OCI-LY7 (cell line): ENCODE data around the gene MRPS12. TPM values are rescaled to one million over a fixed set of nuclear protein-coding genes. Genes with fewer than 3 reads are reported as not detected.

Source experiments
- BruUV-seq: library from RNA; stranded (reverse); fragments of 400-500 nt; replicated peaks from 2 replicates; lab custom pipeline; 2021; lab: Mats Ljungman, UMichigan
- CTCF ChIA-PET: fragments of 300-600 bp; sonication (Branson Sonifier 250); formaldehyde crosslinking; loops from one replicate; lab custom pipeline; 2022; ENCODE audit warnings: antibody characterized with exemption; ENCODE audit not compliant: unreplicated experiment; lab: Charles Lee
- POLR2A ChIA-PET: fragments of 300-600 bp; sonication (Branson Sonifier 250); formaldehyde crosslinking; loops from one replicate; lab custom pipeline; 2022; ENCODE audit warnings: antibody characterized with exemption; lab: Charles Lee
- DNase-seq: peaks from one replicate; pipeline ENCODE4 v3.0.0-alpha.2; 2015; ENCODE audit warnings: low spot score
- H2AFZ ChIP-seq: fragments of 200-600 bp; sonication (generic), shearing (Covaris generic); 2 replicates; pipeline ENCODE4 v1.6.1; 2014; ENCODE audit warnings: mild to moderate bottlenecking, antibody characterized with exemption, low read length, moderate library complexity
- H3K27ac ChIP-seq: fragments of 200-600 bp; sonication (generic); 2 replicates; pipeline ENCODE4 v1.5.1; 2014; ENCODE audit warnings: mixed run types, low read depth, mild to moderate bottlenecking, moderate library complexity, low read length, inconsistent platforms; ENCODE audit not compliant: poor library complexity, severe bottlenecking
- H3K36me3 ChIP-seq: fragments of 200-600 bp; sonication (generic); 2 replicates; pipeline ENCODE4 v1.6.1; 2014; ENCODE audit warnings: mild to moderate bottlenecking, antibody characterized with exemption, low read length, moderate library complexity, mixed read lengths; ENCODE audit not compliant: insufficient read depth
- H3K4me1 ChIP-seq: fragments of 200-600 bp; sonication (generic); 2 replicates; pipeline ENCODE4 v1.5.1; 2014; ENCODE audit warnings: mild to moderate bottlenecking, low read length; ENCODE audit not compliant: insufficient read depth, poor library complexity, severe bottlenecking
- H3K4me2 ChIP-seq: fragments of 200-600 bp; sonication (generic); 2 replicates; pipeline ENCODE4 v1.6.1; 2014; ENCODE audit warnings: mild to moderate bottlenecking, low read length
- H3K4me3 ChIP-seq: fragments of 200-600 bp; sonication (generic); 2 replicates; pipeline ENCODE4 v1.5.1; 2014; ENCODE audit warnings: mild to moderate bottlenecking, low read depth, low read length; ENCODE audit not compliant: poor library complexity, severe bottlenecking
- H3K79me2 ChIP-seq: fragments of 200-600 bp; sonication (generic); 2 replicates; pipeline ENCODE4 v1.6.1; 2016; ENCODE audit warnings: low read depth, mild to moderate bottlenecking, low read length, moderate library complexity, mixed read lengths; ENCODE audit not compliant: insufficient read depth
- H3K9me2 ChIP-seq: fragments of 200-600 bp; sonication (generic); 2 replicates; pipeline ENCODE4 v1.6.1; 2016; ENCODE audit warnings: mild to moderate bottlenecking, low read length, mixed read lengths; ENCODE audit not compliant: insufficient read depth
- H3K9me3 ChIP-seq: fragments of 200-600 bp; sonication (generic); 2 replicates; pipeline ENCODE4 v1.6.1; 2014; ENCODE audit warnings: mild to moderate bottlenecking, mixed run types, low read length, mixed read lengths
- H4K20me1 ChIP-seq: fragments of 200-600 bp; sonication (generic); 2 replicates; pipeline ENCODE4 v1.6.1; 2014; ENCODE audit warnings: mild to moderate bottlenecking, antibody characterized with exemption, low read length, moderate library complexity, mixed read lengths; ENCODE audit not compliant: insufficient read depth
- EZH2phosphoT487 ChIP-seq: fragments of 200-600 bp; sonication (generic); IDR thresholded peaks from 2 replicates; pipeline ENCODE4 v1.6.1; 2018; ENCODE audit warnings: low read depth, borderline replicate concordance, mild to moderate bottlenecking, mixed run types, antibody characterized with exemption, low read length, moderate library complexity, mixed read lengths
- intact Hi-C: fragments of 100-400 bp; cut with micrococcal nuclease; formaldehyde crosslinking; loops from one replicate; pipeline ENCODE4 v1.10.0; 2022; ENCODE audit not compliant: unreplicated experiment
- total RNA-seq, 2 experiments: library from RNA; depleted of rRNA in 1 of 2; stranded (reverse); fragments of >200 nt in 1 of 2; shearing (Covaris generic) in 1 of 2; gene quantifications; 2 replicates each; pipeline ENCODE4 v1.2.3, GENCODE V29; 2014 to 2022
- TF ChIP-seq, protein P1 (sequence below): fragments of 200-600 bp; sonication (generic); conservative IDR thresholded peaks from 2 replicates; pipeline ENCODE4 v1.5.1; 2014; ENCODE audit warnings: mild to moderate bottlenecking, antibody characterized with exemption, low read length, moderate library complexity, mixed read lengths

Gene MRPS12
- total RNA-seq, 2 experiments from 2014 or later, result 63.5 to 74.6 TPM

DNA sequence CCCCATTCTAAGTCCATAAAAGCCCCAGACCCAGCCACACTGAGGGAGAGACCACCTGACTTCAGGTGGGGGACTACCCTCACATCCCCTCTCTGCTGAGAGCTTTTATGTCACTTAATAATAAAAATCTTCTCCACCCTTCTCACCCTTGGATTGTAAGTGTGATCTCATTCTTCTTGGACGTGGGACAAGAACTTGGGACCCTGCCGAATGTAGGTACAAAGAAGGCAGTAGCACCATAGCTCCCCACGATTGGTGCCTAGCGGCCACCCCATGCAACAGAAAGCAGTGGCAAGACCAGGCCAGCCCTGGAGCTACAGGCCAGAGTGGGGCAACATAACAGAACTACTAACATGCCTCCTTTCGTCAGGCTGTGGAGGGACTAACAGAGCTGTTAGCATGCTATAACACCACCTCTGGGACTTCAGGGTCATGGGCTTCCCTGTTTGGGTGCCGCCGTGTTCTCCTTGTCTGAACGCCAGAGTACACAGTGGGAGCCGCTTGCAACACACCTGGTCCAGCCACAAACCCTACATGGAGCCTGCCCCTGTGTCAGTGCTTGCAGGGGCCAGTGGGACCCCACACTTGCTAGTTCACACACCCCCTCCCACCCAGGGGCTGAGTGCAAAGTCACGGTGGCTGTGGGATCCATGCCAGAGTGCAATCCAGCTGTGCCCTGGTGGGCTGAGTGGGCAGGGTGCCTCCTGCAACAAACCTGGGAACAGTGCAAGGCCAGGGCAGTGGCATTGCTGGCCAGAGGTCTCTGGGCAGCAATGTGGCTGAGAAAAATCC is 50.0 kb downstream of the MRPS12 start:
- ChIA-PET CTCF (no interaction called here), POLR2A (no interaction called here)
- TF ChIP-seq EZH2phosphoT487, result no peak
- TF ChIP-seq, protein P1, sequence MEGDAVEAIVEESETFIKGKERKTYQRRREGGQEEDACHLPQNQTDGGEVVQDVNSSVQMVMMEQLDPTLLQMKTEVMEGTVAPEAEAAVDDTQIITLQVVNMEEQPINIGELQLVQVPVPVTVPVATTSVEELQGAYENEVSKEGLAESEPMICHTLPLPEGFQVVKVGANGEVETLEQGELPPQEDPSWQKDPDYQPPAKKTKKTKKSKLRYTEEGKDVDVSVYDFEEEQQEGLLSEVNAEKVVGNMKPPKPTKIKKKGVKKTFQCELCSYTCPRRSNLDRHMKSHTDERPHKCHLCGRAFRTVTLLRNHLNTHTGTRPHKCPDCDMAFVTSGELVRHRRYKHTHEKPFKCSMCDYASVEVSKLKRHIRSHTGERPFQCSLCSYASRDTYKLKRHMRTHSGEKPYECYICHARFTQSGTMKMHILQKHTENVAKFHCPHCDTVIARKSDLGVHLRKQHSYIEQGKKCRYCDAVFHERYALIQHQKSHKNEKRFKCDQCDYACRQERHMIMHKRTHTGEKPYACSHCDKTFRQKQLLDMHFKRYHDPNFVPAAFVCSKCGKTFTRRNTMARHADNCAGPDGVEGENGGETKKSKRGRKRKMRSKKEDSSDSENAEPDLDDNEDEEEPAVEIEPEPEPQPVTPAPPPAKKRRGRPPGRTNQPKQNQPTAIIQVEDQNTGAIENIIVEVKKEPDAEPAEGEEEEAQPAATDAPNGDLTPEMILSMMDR, result no peak
- Histone ChIP-seq H3K4me3 (no peak overlapping the region), H3K79me2 (no peaks in the 10 kb centered on the region), H3K9me2 (no peaks in the 10 kb centered on the region), H3K36me3 (no peaks in the 10 kb centered on the region), H3K9me3 (0 out of 2 replicates have a peak, but pooled peaks cover 10% of the 10 kb centered on the region), H3K4me1 (no peaks in the 10 kb centered on the region), H3K4me2 (no peak overlapping the region), H2AFZ (no peak overlapping the region), H3K27ac (no peak overlapping the region), H4K20me1 (no peaks in the 10 kb centered on the region)
- BruUV-seq, result no TSS peak
- intact Hi-C loops, result no loop called here
- DNase-seq, result no peak

Other genes with a start within 250 kb of the MRPS12 start
- 1.2 and 2.9 TPM in 2 replicates for gene CAPN12, start 186.5 kb upstream of the MRPS12 start, total RNA-seq (2014; rRNA removed; shearing (Covaris generic))
- 2.6 and 3.7 TPM in 2 replicates for gene CAPN12, start 186.5 kb upstream of the MRPS12 start, total RNA-seq (2022)
- gene LGALS7, start 157.4 kb upstream of the MRPS12 start, total RNA-seq (2014; rRNA removed; shearing (Covaris generic)), result not detected in 2 replicates
- gene LGALS7, start 157.4 kb upstream of the MRPS12 start, total RNA-seq (2022), result not detected in 2 replicates
- not detected in 2 replicates for gene LGALS7B, start 141.7 kb upstream of the MRPS12 start, total RNA-seq (2014; rRNA removed; shearing (Covaris generic))
- not detected in 2 replicates for gene LGALS7B, start 141.7 kb upstream of the MRPS12 start, total RNA-seq (2022)
- gene LGALS4, start 118.0 kb upstream of the MRPS12 start, total RNA-seq (2014; rRNA removed; shearing (Covaris generic)), result 0.70 and 1.0 TPM in 2 replicates
- gene LGALS4, start 118.0 kb upstream of the MRPS12 start, total RNA-seq (2022), result 1.1 and 1.3 TPM in 2 replicates
- 68.8 and 70.9 TPM in 2 replicates for gene ECH1, start 99.2 kb upstream of the MRPS12 start, total RNA-seq (2014; rRNA removed; shearing (Covaris generic))
- gene ECH1, start 99.2 kb upstream of the MRPS12 start, total RNA-seq (2022), result 124 and 134 TPM in 2 replicates
- gene HNRNPL, start 81.0 kb upstream of the MRPS12 start, total RNA-seq (2014; rRNA removed; shearing (Covaris generic)), result 236 and 263 TPM in 2 replicates
- 655 and 706 TPM in 2 replicates for gene HNRNPL, start 81.0 kb upstream of the MRPS12 start, total RNA-seq (2022)
- gene RINL, start 52.7 kb upstream of the MRPS12 start, total RNA-seq (2014; rRNA removed; shearing (Covaris generic)), result 26.3 and 33.3 TPM in 2 replicates
- gene RINL, start 52.7 kb upstream of the MRPS12 start, total RNA-seq (2022), result 38.4 and 42.1 TPM in 2 replicates
- 25.5 and 26.0 TPM in 2 replicates for gene SIRT2, start 31.3 kb upstream of the MRPS12 start, total RNA-seq (2014; rRNA removed; shearing (Covaris generic))
- 30.0 and 32.1 TPM in 2 replicates for gene SIRT2, start 31.3 kb upstream of the MRPS12 start, total RNA-seq (2022)
- gene NFKBIB, start 31.0 kb upstream of the MRPS12 start, total RNA-seq (2014; rRNA removed; shearing (Covaris generic)), result 16.0 and 20.4 TPM in 2 replicates
- gene NFKBIB, start 31.0 kb upstream of the MRPS12 start, total RNA-seq (2022), result 22.0 and 25.3 TPM in 2 replicates
- 1.5 and 7.0 TPM in 2 replicates for gene CCER2, start 18.8 kb upstream of the MRPS12 start, total RNA-seq (2014; rRNA removed; shearing (Covaris generic))
- gene CCER2, start 18.8 kb upstream of the MRPS12 start, total RNA-seq (2022), result 3.3 and 4.3 TPM in 2 replicates
- gene SARS2, start 181 bp upstream of the MRPS12 start, total RNA-seq (2014; rRNA removed; shearing (Covaris generic)), result 29.5 and 37.7 TPM in 2 replicates
- 50.2 and 52.8 TPM in 2 replicates for gene SARS2, start 181 bp upstream of the MRPS12 start, total RNA-seq (2022)
- gene FBXO17, start 44.8 kb downstream of the MRPS12 start, total RNA-seq (2014; rRNA removed; shearing (Covaris generic)), result not detected in 2 replicates
- gene FBXO17, start 44.8 kb downstream of the MRPS12 start, total RNA-seq (2022), result not detected in 2 replicates
- 1.0 TPM in 1 of 2 replicates, not detected in the other for gene FBXO27, start 101.6 kb downstream of the MRPS12 start, total RNA-seq (2014; rRNA removed; shearing (Covaris generic))
- 9.6 and 10.5 TPM in 2 replicates for gene FBXO27, start 101.6 kb downstream of the MRPS12 start, total RNA-seq (2022)
- gene ACP7, start 153.4 kb downstream of the MRPS12 start, total RNA-seq (2014; rRNA removed; shearing (Covaris generic)), result not detected in 2 replicates
- not detected in 2 replicates for gene ACP7, start 153.4 kb downstream of the MRPS12 start, total RNA-seq (2022)
- gene PAK4, start 194.8 kb downstream of the MRPS12 start, total RNA-seq (2014; rRNA removed; shearing (Covaris generic)), result 7.8 and 8.1 TPM in 2 replicates
- gene PAK4, start 194.8 kb downstream of the MRPS12 start, total RNA-seq (2022), result 26.7 and 34.8 TPM in 2 replicates